Lower leg skin (tissue), 4 donors: ENCODE data around the gene G6PC2. TPM values are rescaled to one million over a fixed set of nuclear protein-coding genes. Genes with fewer than 3 reads are reported as not detected.

ENCODE experiments used
- DNase-seq, 2 donors: peaks; one replicate each; pipeline ENCODE4 v3.0.0-alpha.2; 2019; ENCODE audit warnings: low spot score in 2 of 2
- H3K4me3 ChIP-seq: fragments of 200-600 bp; sonication (generic); 2 replicates; pipeline ENCODE4 v1.5.1; 2017; ENCODE audit warnings: mild to moderate bottlenecking, low read depth; ENCODE audit not compliant: poor library complexity, severe bottlenecking
- CTCF ChIP-seq, 3 donors: fragments of 450-650 bp; IDR thresholded peaks; one replicate each; pipeline ENCODE4 v1.5.1; 2016; ENCODE audit warnings: antibody characterized with exemption in 3 of 3, mild to moderate bottlenecking in 3 of 3, moderate library complexity in 2 of 3
- POLR2A ChIP-seq, 2 donors: fragments of 450-650 bp; IDR thresholded peaks; one replicate each; pipeline ENCODE4 v1.6.1; 2016 to 2017; ENCODE audit warnings: antibody characterized with exemption in 2 of 2, mild to moderate bottlenecking in 1 of 2, moderate library complexity in 1 of 2
- WGBS, 2 donors: methylation state at CpG; one replicate each; pipeline ENCODE4 v1.1.5; 2018; 5-methylcytosine and 5-hydroxymethylcytosine counted together
- intact Hi-C: fragments of 100-400 bp; cut with DNase I; formaldehyde crosslinking; loops from one replicate; pipeline ENCODE4 v1.15.0; 2023; ENCODE audit warnings: low total_unique reads
- total RNA-seq, 4 donors: library from RNA; depleted of rRNA; stranded (reverse); fragments of >200 nt; gene quantifications; one replicate each; pipeline ENCODE4 v1.1.0, GENCODE V29; 2016

The G6PC2 gene
- total RNA-seq = not detected

DNA sequence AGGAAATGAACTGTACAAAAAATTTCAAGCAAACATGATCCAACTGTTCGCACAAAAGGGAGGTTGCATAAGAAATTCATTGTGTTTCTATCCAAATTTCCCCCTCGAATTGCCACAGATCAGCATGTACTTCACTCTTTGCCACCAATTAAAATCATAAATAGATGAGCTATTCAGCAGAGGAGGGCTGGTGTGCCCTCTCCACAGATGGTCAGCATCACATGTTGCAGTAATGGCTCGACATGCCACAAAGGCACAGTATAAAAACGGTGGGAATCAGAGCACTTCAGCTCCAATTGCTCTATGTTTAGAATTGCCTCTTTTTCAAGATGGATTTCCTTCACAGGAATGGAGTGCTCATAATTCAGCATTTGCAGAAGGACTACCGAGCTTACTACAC lies at the start of gene G6PC2:
Gene G6PC2 (plus strand): TSS at position 289 of the 400 bp plus-strand sequence. CDS start 41 bp downstream, at position 330.
- no peak for DNase-seq
- no peak for TF ChIP-seq POLR2A (IDR thresholded peaks at IDR 0.05)
- no peak for TF ChIP-seq CTCF (IDR thresholded peaks at IDR 0.05)
- H3K4me3 ChIP-seq = no peak within 1 kb of the TSS
- WGBS, 2 donors = 69 to 74% methylated on average over 5 of the region's 5 CpGs
- intact Hi-C loops = no loop called here

- TF ChIP-seq CTCF (IDR thresholded peaks at IDR 0.05) = no peak
- TF ChIP-seq POLR2A (IDR thresholded peaks at IDR 0.05) = no peak
- intact Hi-C loops = no loop called here
- DNase-seq = no peak
- no peak overlapping the region for H3K4me3 ChIP-seq
- WGBS, 2 donors = 58 to 65% methylated on average over 5 of the region's 5 CpGs
Measured at GRCh38 chr2:168851674-168852320, 49.3 kb upstream of the G6PC2 start.

GRCh38 chr2:168852481-168852880 lies 48.6 kb upstream of the G6PC2 start:
- TF ChIP-seq CTCF (IDR thresholded peaks at IDR 0.05) (no peak), POLR2A (IDR thresholded peaks at IDR 0.05) (no peak)
- intact Hi-C loops = no loop called here
- WGBS, 2 donors = 54 to 68% methylated on average over 3 of the region's 3 CpGs
- no peak for DNase-seq
- H3K4me3 ChIP-seq = no peak overlapping the region

DNA sequence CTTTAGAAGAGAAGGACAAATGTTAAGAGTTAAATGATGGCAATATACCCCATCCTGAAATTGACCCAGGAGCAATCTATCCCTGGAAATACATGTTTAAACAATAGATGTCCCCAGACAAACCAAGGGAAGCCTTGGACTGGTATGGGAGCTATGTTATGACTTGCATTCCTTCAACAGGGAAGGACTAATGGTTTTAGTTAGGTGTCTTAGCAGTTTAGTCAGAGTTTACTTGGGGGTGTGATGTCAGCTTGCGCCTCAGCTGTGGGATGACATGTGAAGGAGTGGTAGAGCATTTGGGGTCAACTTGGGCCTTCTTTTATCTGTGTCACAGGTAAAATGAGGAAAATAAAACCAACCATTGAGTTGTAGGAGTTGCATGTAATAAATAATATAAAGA lies 47.6 kb upstream of the G6PC2 start:
- intact Hi-C loops = no loop called here
- no peak for TF ChIP-seq CTCF (IDR thresholded peaks at IDR 0.05)
- no peak for TF ChIP-seq POLR2A (IDR thresholded peaks at IDR 0.05)
- H3K4me3 ChIP-seq = no peak overlapping the region
- no peak for DNase-seq
- WGBS, 2 donors = 91 to 100% methylated on average over 1 of the region's 1 CpG

GRCh38 chr2:168854651-168855050 lies 46.4 kb upstream of the G6PC2 start:
- no peak overlapping the region for H3K4me3 ChIP-seq
- DNase-seq = no peak
- 93 to 98% methylated on average over 5 of the region's 5 CpGs for WGBS, 2 donors
- intact Hi-C loops = no loop called here
- TF ChIP-seq CTCF (IDR thresholded peaks at IDR 0.05) (no peak), POLR2A (IDR thresholded peaks at IDR 0.05) (no peak)

GRCh38 chr2:168855601-168856000 lies 45.5 kb upstream of the G6PC2 start:
- TF ChIP-seq POLR2A (IDR thresholded peaks at IDR 0.05) = no peak
- TF ChIP-seq CTCF (IDR thresholded peaks at IDR 0.05) = no peak
- intact Hi-C loops = no loop called here
- 96% methylated on average over 3 of the region's 3 CpGs for WGBS, 2 donors
- H3K4me3 ChIP-seq = no peak overlapping the region
- no peak for DNase-seq
